Globus pallidus (tissue), 1 donor: Measurements from ENCODE around the gene SCFD1.
"Not testable (repeated sequence)": the region's sequence is repeated elsewhere in the genome, so short reads cannot be mapped to it uniquely, and the experiment has no call there.

ENCODE experiments used
- DNase-seq: peaks from one replicate; pipeline ENCODE4 v3.0.0-alpha.2; 2015; ENCODE audit warnings: low spot score

Gene SCFD1

DNA sequence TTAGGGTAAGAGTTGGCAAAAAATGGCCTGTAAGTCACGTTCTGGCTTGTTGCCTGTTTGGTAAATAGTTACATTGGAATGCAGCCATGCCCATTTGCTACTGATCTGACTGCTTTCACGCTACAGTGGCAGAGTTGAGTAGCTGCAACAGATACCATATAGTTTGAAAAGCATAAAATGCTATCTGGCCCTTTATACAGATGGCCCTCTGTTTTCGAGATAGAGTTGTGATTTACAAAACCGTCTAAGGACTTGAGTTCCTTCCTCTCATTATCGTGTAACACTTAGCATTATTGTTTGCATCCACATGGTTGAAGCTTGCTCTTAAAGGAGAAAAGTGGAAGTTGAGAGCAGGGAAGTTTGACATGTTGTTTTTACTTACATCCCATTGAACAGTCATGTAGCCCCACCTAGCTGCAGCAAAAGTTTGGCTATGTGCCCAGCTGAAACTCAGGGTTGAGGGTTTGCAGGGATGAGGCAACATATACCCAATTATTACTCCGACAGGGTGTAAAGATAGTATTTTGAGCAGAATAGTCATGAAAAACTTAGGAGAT is 11.3 kb upstream of the SCFD1 start:
- DNase-seq, result peak; percentile 46

DNA sequence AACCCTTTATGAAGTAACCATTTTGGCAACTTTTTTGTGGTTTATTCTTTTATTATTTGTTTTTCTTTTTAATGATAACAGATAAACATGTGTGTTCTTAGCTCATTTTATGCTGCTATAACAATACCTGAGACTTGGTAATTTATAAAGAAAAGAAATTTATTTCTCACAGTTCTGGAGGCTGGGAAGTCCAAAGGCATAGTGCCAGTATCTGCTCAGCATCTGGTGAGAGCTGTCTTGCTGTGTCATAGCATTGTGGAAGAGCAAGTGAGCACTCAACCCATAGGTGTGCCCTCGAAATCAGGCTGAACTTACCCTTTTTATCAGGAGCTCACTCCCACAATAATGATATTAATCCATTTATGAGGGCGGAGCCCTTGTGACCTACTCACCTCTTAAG is 8.0 kb upstream of the SCFD1 start:
- no peak for DNase-seq

DNA sequence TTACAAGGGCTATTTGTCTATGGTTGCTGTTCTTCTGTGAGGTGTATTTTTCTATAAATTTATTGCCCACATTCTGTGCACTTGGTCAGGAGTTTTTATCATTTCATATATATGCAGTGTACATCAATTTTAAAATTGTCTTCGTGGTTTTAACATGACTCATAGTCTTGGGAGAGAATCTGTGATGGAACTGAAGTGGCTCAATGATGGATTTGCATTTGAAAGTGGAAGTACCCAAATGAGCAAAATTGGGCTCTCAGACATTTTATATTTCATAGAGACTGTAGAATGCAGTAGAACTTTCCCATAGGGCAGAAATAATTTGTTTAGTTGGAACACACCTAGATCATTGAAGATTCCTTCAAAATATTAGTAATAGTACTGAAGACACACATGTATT is 1.9 kb upstream of the SCFD1 start:
- DNase-seq, result no peak

DNA sequence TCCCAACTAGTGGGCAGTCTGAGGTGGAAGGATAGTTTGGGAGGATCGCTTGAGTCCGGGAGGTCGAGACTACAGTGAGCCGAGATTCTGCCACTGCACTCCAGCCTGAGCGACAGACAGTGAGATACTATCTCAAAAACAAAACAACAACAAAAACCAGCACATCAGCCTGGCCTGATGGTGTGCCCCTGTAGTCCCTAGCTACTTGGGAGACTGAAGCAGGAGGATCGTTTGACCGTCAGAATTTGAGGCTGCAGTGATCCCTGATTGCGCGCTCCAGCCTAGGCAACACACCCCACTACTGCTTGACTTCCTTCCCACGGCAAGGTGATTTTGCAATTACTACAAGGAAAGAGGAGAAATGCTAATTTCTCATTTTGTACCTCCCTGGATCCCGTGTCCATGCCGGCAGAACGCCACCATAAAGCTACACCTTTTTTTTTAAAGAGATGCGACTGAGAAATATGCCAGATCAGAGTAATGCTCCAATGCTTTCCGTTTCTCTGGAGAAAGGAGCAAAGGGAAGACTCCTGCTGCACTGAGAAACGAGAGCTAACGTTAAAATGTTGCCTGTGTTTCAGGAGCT is 672 bp upstream of the SCFD1 start:
- DNase-seq, result no peak

DNA sequence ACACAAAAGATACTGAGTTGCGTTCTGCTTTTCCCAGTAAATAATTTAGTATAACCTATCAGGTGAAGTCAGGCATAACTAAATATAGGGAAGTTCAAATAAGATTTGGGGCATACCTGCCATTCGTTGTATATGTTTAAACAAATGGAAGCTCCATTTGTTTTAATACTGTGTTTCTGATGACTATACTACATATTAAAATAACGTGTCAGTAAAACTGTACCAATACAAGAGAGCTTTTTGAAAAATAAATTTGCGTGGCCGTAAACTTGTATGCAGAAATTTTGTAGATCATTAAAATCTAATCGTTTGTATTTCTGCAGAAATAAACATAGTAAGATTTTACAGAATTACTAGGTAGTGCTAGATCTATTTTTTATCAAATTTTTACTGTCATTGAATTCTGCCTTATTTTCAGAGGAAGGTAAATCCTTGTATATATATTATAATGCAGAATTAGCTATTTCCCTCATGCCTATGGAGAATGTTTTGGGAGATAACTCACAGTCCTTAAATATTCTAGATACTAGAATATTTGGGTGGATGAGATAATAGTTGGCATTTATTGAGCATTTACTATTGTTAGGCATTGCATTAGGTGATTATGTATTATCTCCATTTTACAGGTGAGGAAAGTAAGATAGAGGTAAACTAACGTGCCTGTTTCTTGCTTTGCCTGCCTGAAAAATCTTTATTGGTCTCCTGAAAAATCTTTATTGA is 1.5 kb downstream of the SCFD1 start:
- no peak for DNase-seq

DNA sequence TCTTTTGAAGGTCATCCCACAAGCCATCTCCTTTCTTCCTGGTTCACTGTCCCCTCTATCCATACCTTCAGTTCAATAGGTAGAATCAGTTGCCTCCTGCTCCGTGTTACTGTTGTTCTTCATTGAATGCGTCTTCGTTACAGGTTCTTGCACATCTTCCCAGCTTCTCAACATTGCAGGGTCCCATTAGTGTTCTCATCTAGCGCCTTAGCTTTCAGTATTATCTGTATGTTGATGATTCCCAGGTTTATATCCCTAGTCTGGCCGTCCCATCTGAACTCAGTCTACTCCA is 2.0 kb downstream of the SCFD1 start:
- no peak for DNase-seq

DNA sequence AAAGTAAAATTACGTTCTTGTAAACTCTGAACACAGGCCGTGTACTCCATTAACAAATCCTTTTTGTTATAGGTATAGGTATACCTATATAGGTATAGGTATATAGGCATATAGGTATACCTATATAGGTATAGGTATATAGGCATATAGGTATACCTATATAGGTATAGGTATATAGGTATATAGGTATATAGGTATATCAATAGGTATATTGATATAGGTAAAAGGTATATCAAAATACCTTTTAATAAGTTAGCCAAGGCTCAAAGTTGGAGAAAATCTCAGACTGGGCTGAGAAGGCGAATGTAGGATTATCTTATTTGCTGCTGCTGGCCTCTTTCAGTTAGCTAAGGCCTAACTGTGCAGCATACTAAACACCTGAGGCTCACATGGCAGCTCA is 3.4 kb downstream of the SCFD1 start:
- DNase-seq, result no peak

DNA sequence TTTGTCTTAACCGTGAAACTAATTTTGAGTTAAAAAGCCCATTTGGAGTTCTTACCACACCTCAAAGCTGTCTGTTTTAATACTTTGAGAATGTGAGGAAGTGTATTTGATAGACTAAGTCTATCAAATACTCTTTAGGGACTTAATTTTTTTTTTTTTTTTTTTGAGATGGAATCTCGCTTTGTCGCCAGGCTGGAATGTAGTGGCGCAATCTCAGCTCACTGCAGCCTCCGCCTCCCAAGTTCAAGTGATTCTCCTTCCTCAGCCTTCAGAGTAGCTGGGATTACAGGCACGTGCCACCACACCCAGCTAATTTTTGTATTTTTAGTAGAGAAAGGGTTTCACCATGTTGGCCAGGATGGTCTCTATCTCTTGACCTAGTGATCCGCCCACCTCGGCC is 7.3 kb downstream of the SCFD1 start:
- DNase-seq, result not testable (repeated sequence)

DNA sequence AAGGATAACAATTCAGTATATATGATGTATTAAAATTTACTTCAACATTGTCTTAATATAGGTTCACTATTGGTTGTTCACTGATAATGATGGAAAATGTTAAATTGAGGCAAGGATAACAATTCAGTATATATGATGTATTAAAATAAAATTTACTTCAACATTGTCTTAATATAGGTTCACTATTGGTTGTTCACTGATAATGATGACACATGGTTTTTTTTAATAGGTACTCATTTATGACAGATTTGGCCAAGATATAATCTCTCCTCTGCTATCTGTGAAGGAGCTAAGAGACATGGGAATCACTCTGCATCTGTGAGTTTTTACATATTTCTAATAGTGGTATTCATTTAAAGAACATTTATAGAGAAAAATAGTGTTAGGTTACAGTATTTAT is 8.1 kb downstream of the SCFD1 start:
- DNase-seq, result no peak

DNA sequence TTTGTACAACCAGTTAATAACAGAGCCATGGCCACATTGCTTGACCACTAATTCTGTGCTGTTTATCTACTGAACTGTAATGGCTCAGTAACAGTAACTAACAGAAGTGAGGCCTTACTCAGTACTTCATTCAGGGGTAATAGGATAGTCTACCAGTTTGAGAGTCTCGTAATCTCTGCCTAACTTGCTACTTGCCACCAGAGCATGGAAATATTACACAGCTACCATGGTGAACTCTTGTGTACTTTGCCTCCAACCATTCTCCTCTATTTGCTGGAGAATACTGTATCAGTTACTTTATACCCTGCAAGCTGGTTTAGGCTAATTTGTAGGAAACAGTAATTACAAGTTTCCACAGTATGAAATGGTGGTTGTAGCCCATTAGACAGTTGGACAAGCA is 10.6 kb downstream of the SCFD1 start:
- DNase-seq, result no peak

DNA sequence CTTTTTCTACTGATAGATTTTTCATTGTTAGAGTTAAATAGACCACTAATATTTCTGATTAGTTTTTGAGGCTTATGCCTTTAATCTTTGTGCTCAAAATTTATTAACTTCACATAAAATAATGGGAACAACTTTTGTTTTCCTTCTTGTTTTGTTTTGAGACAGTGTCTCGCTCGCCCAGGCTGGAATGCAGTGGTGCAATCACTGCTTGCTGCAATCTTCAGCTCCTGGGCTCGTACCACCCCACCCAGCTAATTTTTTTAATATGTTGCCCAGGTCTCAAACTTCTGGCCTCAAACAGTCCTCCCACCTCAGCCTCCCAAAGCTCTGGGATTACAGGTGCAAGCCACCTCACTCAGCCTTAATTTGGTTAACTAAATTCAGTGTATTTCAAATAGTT is 16.8 kb downstream of the SCFD1 start:
- DNase-seq, result no peak

DNA sequence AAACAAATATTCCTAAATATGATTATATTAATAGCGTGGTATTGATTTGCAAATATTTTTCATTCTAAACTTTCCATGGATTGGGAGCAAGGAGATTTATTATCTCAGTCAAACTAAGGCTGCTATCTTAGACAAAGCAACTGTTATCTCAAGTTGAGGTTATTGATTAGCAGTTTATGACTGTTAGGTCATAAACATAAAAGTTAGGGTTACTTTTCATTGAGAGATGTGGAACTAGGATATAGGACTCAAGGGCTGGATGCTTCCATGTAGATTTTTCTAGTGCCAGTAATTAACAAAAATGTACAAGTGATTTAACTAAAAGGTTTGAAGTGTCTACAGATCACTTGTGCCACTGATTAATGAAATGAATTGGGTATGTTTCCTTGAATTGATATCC is 19.1 kb downstream of the SCFD1 start:
- DNase-seq, result no peak

DNA sequence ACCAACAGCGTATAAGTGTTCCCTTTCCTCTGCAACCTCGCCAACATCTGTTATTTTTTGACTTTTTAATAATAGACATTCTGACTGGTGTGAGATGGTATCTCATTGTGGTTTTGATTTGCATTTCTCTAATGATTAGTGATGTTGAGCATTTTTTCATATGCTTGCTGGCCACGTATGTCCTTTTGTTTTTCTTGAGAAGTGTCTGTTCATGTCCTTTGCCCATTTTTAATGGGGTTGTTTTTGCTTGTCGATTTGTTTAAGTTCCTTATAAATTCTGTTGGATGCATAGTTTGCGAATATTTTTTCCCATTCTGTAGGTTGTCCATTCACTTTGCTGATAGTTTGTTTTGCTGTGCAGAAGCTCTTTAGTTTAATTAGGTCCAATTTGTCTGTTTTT is 22.3 kb downstream of the SCFD1 start:
- not testable (repeated sequence) for DNase-seq

DNA sequence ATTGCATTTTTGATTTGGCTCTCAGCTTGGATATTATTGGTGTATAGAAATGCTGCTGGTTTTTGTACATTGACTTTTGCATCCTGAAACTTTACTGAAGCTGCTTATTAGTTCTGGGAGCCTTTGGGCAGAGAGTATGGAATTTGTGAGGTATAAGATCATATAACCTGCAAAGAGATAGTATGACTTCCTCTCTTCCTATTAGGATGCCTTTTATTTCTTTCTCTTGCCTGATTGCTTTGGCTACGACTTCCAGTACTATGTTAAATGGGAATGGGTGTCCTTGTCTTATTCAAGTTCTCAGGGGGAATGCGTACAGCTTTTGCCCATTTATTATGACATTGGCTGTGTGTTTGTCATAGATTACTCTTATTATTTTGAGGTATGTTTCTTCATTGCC is 23.5 kb downstream of the SCFD1 start:
- DNase-seq, result no peak

DNA sequence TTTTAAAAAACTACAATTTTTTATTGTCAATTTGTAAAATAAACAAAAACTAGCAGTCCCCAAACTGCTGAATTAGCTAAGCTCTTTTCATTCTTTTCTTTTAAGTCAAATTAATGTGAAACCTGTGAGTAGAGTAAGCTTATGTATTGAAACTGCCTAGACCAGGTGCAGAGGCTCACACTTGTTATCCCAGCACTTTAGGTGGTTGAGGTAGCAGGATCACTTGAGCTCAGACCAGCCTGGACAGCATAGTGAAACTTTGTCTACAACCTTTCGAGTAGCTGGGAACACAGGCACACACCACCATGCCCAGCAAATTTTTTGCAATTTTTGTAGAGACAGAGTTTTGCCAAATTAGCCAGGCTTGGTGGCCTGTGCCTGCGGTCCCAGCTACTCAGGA is 26.4 kb downstream of the SCFD1 start:
- DNase-seq, result no peak

DNA sequence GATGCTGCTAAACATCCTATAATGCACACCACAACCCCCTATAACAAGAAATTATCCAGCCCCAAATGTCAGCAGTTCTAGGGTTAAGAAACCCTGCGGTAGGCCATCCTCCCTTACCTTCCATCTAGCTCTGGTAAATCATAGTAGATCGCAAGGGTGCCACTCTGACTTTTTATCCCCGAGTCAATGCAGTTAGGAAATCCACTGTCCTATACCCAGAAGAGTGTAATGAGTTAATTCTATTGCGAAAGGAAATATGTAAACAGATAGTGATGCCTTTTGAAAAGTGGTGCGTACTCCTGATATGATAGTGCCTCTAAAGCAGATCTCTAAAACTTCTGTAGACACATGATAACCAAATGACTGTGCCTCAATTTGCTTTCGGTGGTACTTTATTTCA is 29.8 kb downstream of the SCFD1 start:
- DNase-seq, result no peak

DNA sequence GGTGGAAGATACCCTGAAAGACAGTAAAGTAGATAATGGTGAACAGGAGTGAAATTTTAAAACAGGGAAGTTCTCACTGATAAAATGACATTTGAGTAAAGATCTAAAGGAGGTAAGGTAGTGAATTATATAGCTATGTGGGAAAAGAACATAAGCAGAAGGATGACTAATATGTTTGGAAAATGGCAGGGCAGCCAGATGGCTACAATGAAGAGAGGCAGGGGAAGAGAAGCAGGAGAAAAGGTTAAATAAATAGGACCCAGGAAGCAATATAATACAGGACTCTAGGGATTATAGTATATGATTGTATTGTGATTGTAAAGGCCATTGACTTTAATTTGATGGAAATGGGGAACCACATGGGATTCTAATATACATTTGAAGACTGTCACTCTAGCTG is 33.0 kb downstream of the SCFD1 start:
- no peak for DNase-seq

DNA sequence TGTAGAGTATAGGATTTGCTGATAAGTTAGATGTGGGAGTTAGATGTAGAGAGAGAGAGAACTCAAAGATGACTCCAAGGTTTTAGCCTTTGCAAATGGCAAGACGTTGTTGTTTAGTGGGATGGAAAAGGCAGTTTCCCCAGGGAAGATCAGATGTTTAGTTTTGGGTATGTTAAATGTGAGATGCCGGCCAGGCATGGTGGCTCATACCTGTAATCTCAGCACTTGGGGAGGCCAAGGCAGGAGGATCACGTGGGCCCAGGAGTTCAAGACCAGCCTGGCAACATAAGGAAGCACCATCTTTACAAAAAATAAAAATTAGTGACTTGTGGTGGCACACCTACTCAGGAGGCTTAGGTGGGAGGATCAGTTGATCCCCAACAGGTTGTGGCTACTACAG is 33.5 kb downstream of the SCFD1 start:
- DNase-seq, result no peak

DNA sequence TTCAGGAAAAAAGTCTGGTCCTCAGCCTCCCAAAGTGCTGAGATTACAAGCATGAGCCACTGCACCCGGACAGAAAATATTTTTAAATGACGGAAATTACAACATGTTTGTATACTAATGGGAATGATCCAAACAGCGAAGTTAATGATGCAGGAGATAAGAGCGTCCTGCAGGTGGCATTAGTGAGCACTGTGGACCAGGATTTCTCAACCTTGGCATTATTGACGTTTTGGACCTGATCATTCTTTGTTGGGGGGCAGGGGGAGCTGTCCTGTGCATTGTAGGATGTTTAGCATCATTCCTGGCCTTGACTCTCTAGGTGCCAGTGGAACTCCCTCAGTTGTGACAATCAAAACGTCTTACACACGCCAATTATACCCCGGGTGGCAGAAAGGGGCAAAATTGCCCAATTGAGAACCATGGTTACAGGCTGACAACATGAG is 34.1 kb downstream of the SCFD1 start:
- peak; percentile 13 for DNase-seq

DNA sequence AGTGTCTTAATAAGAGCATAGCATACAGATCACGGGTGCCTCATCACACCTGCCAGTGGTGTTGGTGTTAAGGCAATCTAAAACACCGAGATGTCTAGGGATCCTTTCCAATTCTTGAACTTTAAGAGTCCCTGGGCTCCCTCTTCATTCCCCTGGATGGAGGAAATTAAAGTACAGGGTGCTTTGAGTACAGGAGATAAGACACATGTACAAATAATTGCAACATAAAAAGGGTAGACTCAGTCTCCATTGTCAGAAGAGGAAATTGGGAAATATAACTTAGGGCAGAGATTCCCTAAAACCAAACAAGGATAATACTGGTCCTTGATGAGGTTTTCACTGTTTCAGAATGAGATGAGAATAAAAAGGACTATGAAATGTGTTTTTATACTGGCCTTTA is 34.9 kb downstream of the SCFD1 start:
- DNase-seq, result no peak

DNA sequence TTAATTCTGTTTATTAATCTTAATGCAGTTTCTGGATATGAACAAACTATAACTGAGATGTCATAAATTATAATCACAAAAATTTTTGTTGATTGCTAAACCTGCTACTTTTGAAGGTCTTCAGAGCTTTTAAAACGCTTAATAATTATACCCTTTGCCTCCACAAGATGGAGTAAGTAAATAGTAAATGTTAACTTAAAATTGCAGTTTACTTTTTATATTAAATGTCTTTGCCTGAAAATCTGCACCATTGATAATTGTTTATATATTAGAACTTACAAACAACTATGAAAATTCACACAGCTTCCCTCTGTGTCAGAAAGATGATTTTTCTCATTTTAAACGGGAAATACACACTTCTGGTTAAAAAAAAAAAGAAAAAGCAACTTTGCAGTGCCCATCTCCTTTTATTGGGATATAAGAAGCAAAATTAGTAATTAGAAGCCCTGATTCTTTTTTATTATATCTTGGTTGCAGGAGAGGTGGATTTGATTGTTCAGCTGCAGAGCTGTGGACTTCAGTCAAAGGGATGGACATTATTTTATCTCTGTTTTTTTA is 35.6 kb downstream of the SCFD1 start:
- no peak for DNase-seq

DNA sequence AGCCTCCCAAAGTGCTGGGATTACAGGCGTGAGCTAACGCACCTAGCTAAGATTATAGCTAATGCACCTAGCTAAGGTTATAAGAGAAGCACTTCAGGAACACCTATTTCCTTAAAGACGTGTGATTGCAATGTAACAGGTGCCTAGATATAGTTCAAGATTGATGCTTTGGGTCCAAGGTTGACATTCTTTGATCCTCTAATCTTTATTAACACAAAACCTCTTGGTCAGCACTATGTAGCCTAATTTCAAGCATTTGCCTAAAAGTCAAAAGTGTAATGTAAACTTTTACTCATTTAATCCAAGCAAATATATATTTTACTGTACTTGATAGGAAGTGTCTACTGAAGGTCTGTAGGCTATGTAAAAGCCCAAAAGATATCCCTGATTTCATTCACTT is 36.5 kb downstream of the SCFD1 start:
- no peak for DNase-seq

DNA sequence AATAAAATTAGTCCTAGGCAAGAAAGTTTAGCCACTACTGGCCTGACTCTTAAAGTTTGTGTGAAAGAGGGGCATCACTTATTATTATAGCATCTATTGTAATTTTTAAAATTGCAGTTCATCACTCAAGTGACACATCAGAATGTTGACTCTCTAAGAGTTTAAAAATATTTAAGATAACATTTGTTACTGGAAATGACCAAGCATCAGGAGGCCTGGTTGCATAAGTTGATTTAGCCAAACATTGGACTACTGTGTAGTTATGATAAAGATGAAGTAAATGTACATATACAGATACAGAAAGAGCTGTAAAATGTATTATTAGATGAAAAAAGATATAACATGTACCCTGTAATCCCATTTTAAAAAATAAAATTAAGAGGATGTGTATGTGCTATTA is 47.5 kb downstream of the SCFD1 start:
- DNase-seq, result no peak

DNA sequence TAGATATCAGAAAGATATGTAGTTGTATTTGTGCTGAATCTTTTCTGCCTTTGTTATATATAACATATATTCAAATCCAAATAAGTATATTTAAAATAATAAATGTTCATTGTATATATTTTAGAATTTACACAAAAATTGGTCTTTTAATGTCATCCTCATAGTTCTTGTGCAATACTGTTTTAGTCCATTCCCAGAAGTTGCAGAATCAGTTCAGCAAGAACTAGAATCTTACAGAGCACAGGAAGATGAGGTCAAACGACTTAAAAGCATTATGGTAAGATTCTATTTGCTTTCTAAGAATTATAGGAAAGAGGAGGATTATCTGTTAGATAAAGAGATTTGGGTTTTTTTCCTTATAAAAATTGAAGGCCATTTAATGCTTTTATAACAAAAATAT is 51.0 kb downstream of the SCFD1 start:
- no peak for DNase-seq
